ENCODE data around the gene USP54.

Gene USP54

DNA sequence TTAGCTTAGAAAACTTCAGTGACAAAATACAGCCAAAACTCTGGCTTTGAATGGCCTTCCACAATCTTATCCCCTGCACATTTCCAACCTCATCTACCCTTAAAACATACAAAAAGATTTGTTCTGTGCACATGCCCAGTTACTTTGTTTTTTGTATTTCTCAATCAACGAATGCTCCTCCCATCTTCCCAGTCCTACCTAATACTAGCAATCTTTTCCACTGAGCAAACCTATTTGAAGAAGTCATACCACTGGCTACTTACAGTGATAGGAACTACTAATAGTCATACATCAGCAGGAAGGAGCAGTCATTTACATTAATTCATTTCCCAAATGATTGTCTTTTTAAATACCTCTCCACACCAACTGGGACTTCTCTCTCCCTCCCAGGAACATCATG is 2.5 kb downstream of the USP54 start:
- no peak for DNase-seq (ENCODE audit: low read depth in 1 of 2, low spot score in 1 of 2)
- no peaks in the 10 kb centered on the region for H3K27me3 ChIP-seq (ENCODE audit: insufficient read depth, poor library complexity, severe bottlenecking)
- H3K4me3 ChIP-seq (replicated peaks; ENCODE audit: insufficient read depth, low read length), result no peak overlapping the region
- TF ChIP-seq, protein P1, sequence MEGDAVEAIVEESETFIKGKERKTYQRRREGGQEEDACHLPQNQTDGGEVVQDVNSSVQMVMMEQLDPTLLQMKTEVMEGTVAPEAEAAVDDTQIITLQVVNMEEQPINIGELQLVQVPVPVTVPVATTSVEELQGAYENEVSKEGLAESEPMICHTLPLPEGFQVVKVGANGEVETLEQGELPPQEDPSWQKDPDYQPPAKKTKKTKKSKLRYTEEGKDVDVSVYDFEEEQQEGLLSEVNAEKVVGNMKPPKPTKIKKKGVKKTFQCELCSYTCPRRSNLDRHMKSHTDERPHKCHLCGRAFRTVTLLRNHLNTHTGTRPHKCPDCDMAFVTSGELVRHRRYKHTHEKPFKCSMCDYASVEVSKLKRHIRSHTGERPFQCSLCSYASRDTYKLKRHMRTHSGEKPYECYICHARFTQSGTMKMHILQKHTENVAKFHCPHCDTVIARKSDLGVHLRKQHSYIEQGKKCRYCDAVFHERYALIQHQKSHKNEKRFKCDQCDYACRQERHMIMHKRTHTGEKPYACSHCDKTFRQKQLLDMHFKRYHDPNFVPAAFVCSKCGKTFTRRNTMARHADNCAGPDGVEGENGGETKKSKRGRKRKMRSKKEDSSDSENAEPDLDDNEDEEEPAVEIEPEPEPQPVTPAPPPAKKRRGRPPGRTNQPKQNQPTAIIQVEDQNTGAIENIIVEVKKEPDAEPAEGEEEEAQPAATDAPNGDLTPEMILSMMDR (IDR thresholded peaks at IDR 0.05; ENCODE audit: insufficient read depth, low read length), result no peak
- no peak for TF ChIP-seq POLR2AphosphoS5 (IDR thresholded peaks at IDR 0.05; ENCODE audit: low read depth)
- no peak for TF ChIP-seq GABPA (IDR thresholded peaks at IDR 0.05; ENCODE audit: low read depth)
- TF ChIP-seq, protein P2, sequence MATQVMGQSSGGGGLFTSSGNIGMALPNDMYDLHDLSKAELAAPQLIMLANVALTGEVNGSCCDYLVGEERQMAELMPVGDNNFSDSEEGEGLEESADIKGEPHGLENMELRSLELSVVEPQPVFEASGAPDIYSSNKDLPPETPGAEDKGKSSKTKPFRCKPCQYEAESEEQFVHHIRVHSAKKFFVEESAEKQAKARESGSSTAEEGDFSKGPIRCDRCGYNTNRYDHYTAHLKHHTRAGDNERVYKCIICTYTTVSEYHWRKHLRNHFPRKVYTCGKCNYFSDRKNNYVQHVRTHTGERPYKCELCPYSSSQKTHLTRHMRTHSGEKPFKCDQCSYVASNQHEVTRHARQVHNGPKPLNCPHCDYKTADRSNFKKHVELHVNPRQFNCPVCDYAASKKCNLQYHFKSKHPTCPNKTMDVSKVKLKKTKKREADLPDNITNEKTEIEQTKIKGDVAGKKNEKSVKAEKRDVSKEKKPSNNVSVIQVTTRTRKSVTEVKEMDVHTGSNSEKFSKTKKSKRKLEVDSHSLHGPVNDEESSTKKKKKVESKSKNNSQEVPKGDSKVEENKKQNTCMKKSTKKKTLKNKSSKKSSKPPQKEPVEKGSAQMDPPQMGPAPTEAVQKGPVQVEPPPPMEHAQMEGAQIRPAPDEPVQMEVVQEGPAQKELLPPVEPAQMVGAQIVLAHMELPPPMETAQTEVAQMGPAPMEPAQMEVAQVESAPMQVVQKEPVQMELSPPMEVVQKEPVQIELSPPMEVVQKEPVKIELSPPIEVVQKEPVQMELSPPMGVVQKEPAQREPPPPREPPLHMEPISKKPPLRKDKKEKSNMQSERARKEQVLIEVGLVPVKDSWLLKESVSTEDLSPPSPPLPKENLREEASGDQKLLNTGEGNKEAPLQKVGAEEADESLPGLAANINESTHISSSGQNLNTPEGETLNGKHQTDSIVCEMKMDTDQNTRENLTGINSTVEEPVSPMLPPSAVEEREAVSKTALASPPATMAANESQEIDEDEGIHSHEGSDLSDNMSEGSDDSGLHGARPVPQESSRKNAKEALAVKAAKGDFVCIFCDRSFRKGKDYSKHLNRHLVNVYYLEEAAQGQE (IDR thresholded peaks at IDR 0.05; ENCODE audit: insufficient replicate concordance, low read depth), result no peak
- TF ChIP-seq SPI1 (IDR thresholded peaks at IDR 0.05; ENCODE audit: borderline replicate concordance, low read depth), result no peak
- no peak overlapping the region for H3K27ac ChIP-seq (replicated peaks)

DNA sequence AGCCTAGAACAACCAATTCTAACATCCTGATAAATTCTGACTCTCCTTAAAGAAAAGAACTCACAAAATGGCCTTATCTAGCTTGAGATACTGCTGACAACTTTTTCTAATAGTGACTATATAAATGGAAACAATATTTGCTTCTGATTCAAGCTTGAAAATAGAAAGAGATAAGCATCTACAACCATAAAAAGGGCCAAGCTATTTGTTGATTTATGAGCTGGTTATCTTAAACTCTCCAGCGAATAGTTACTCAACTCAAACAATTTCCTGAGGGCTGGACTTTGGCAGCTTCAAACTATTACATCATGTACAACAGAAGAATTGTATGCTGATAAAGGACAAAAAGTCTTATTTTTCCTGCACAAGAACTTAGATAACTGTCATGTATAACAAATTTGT is 4.6 kb downstream of the USP54 start:
- TF ChIP-seq SPI1 (IDR thresholded peaks at IDR 0.05; ENCODE audit: borderline replicate concordance, low read depth), result no peak
- TF ChIP-seq, protein P2 (IDR thresholded peaks at IDR 0.05; ENCODE audit: insufficient replicate concordance, low read depth), result no peak
- TF ChIP-seq, protein P1 (IDR thresholded peaks at IDR 0.05; ENCODE audit: insufficient read depth, low read length), result no peak
- TF ChIP-seq GABPA (IDR thresholded peaks at IDR 0.05; ENCODE audit: low read depth), result no peak
- TF ChIP-seq POLR2AphosphoS5 (IDR thresholded peaks at IDR 0.05; ENCODE audit: low read depth), result no peak
- DNase-seq (ENCODE audit: low read depth in 1 of 2, low spot score in 1 of 2), result peak; percentile 7 to 21
- Histone ChIP-seq H3K27ac (replicated peaks) (peak overlapping the region; percentile 44), H3K27me3 (ENCODE audit: insufficient read depth, poor library complexity, severe bottlenecking) (no peaks in the 10 kb centered on the region), H3K4me3 (replicated peaks; ENCODE audit: insufficient read depth, low read length) (no peak overlapping the region)

DNA sequence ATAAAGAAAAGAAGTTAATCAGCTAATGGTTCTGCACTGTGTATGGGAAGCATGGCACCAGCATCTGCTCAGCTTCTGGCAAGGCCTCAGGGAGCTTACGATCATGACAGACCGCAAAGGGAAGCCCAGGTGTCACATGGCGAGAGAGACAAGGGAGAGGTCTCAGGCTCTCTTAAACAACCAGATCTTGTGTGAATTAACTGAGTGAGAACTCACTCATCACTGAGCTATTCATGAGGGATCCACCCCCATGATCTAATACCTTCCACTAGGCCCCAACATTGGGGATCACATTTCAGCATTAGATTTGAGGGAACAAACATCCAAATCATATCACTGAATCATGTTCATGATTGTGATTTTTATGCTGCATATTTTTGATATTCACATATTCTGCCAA is 5.8 kb downstream of the USP54 start:
- Histone ChIP-seq H3K27me3 (ENCODE audit: insufficient read depth, poor library complexity, severe bottlenecking) (no peaks in the 10 kb centered on the region), H3K27ac (replicated peaks) (no peak overlapping the region), H3K4me3 (replicated peaks; ENCODE audit: insufficient read depth, low read length) (no peak overlapping the region)
- TF ChIP-seq POLR2AphosphoS5 (IDR thresholded peaks at IDR 0.05; ENCODE audit: low read depth), result no peak
- TF ChIP-seq, protein P2 (IDR thresholded peaks at IDR 0.05; ENCODE audit: insufficient replicate concordance, low read depth), result no peak
- TF ChIP-seq GABPA (IDR thresholded peaks at IDR 0.05; ENCODE audit: low read depth), result no peak
- no peak for DNase-seq (ENCODE audit: low read depth in 1 of 2, low spot score in 1 of 2)
